Endothelial cell of umbilical vein (primary cell): ENCODE results near the gene ACSM4.
"Not testable (repeated sequence)": the region's sequence is repeated elsewhere in the genome, so short reads cannot be mapped to it uniquely, and the experiment has no call there.

Experiments used
- CTCF ChIP-seq, 2 donors: IDR thresholded peaks; 1 replicate in 1 of 2; 2 replicates in 1 of 2; pipeline ENCODE4 v1.5.1; 2011; ENCODE audit warnings: low read length in 2 of 2, mild to moderate bottlenecking in 2 of 2, moderate library complexity in 2 of 2, control low read depth in 1 of 2, inconsistent platforms in 1 of 2, low read depth in 1 of 2; ENCODE audit not compliant: insufficient read depth in 1 of 2; ENCODE audit errors: extremely low read depth in 1 of 2
- EZH2 ChIP-seq: IDR thresholded peaks from 2 replicates; pipeline ENCODE4 v1.6.1; 2012; ENCODE audit warnings: borderline replicate concordance, low read depth, mild to moderate bottlenecking, moderate library complexity, low read length, inconsistent platforms; ENCODE audit not compliant: severe bottlenecking
- FOS ChIP-seq: IDR thresholded peaks from 2 replicates; pipeline ENCODE4 v1.6.1; 2011; ENCODE audit warnings: mild to moderate bottlenecking, low read length, moderate library complexity, borderline replicate concordance; ENCODE audit not compliant: insufficient read depth
- GATA2 ChIP-seq: IDR thresholded peaks from 2 replicates; pipeline ENCODE4 v1.7.0; 2011; ENCODE audit warnings: low read depth, mild to moderate bottlenecking, moderate library complexity, mixed read lengths, low read length; ENCODE audit not compliant: insufficient read length, insufficient read depth
- JUN ChIP-seq: IDR thresholded peaks from 2 replicates; pipeline ENCODE4 v1.6.1; 2011; ENCODE audit warnings: borderline replicate concordance, low read depth; ENCODE audit not compliant: insufficient read length, insufficient read depth
- MAX ChIP-seq: IDR thresholded peaks from 2 replicates; pipeline ENCODE4 v1.6.1; 2011; ENCODE audit not compliant: insufficient read depth, insufficient read length
- MYC ChIP-seq: IDR thresholded peaks from one replicate; pipeline ENCODE4 v1.6.1; 2011; ENCODE audit warnings: mild to moderate bottlenecking, low read depth, low read length
- POLR2A ChIP-seq: IDR thresholded peaks from 2 replicates; pipeline ENCODE4 v1.6.1; 2012; ENCODE audit warnings: low read depth, mild to moderate bottlenecking, control low read depth, low read length
- POLR2AphosphoS5 ChIP-seq: IDR thresholded peaks from 2 replicates; pipeline ENCODE4 v1.6.1; 2012; ENCODE audit warnings: low read depth, mild to moderate bottlenecking, control low read depth, low read length, moderate library complexity; ENCODE audit not compliant: insufficient read depth

GRCh38 chr12:7290588-7290987 lies 13.3 kb upstream of the ACSM4 start:
- TF ChIP-seq CTCF (IDR thresholded peaks at IDR 0.05; ENCODE audit: extremely low read depth in 1 of 2, insufficient read depth in 1 of 2, low read depth in 1 of 2, low read length in 2 of 2); POLR2A; MAX; EZH2; POLR2AphosphoS5; MYC; JUN; FOS; GATA2: not testable (repeated sequence)
